ENCODE data around the gene TMTC1. TPM values are rescaled to one million over a fixed set of nuclear protein-coding genes. Genes with fewer than 3 reads are reported as not detected.

Gene TMTC1
- total and polyA plus RNA-seq, 9 of the 15 experiments (the other 6 are each of a cell fraction or from before 2014, with no cell fraction given): under 0.01 to 0.18 (median 0.06) TPM; not detected in 2

- Histone ChIP-seq H3K79me2 (ENCODE audit: control insufficient read depth, insufficient read depth, low read length) (no peaks in the 10 kb centered on the region), H2AFZ (ENCODE audit: low read depth, low read length) (no peak overlapping the region), H3K9ac (ENCODE audit: insufficient read depth in 1 of 2, low read depth in 2 of 2, low read length in 2 of 2) (no peak overlapping the region), H3K27me3 (ENCODE audit: control insufficient read depth in 2 of 2, insufficient read depth in 2 of 2, low read length in 2 of 2) (no peaks in the 10 kb centered on the region), H3K4me2 (ENCODE audit: insufficient read depth, low read length) (no peak overlapping the region), H4K20me1 (replicated peaks; ENCODE audit: control insufficient read depth, insufficient read depth, low read length) (no peaks in the 10 kb centered on the region), H3K27ac (ENCODE audit: extremely low read depth, low read depth, low read length) (no peak overlapping the region), H3K36me3 (ENCODE audit: control insufficient read depth, insufficient read depth, low read length) (no peaks in the 10 kb centered on the region), H3K9me3 (replicated peaks; ENCODE audit: control insufficient read depth, insufficient read depth, low read depth, low read length) (no peaks in the 10 kb centered on the region), H3K4me1 (replicated peaks in 1 of 2; ENCODE audit: control insufficient read depth in 2 of 2, insufficient read depth in 2 of 2, low read length in 2 of 2) (no peaks in the 10 kb centered on the region), H3K9me1 (ENCODE audit: control insufficient read depth, insufficient read depth, low read length) (no peaks in the 10 kb centered on the region), H3K4me3 (no peak overlapping the region)
- intact Hi-C loops (cut with micrococcal nuclease) (no loop called here), in situ Hi-C loops (cut with MboI) (no loop called here)
- POLR2A ChIA-PET: no interaction called here
- DNase-seq (ENCODE audit: extremely low read depth in 1 of 4, low spot score in 3 of 4) (no peak), FAIRE-seq (no peak), ATAC-seq (no peak)
- WGBS (ENCODE audit: insufficient coverage, low coverage, missing lambda C conversion rate): 0% methylated on average over 1 of the region's 1 CpG
- CTCF ChIA-PET (ENCODE audit: low intra/inter-chr PET ratio): no interaction called here
- no TSS peak for BruUV-seq (replicated peaks)
- TF ChIP-seq SMAD4 (CRISPR knock-in tag; conservative IDR thresholded peaks at IDR 0.05) (no peak), ZNF133 (CRISPR knock-in tag; IDR thresholded peaks at IDR 0.05) (no peak), PHF21A (IDR thresholded peaks at IDR 0.05; ENCODE audit: borderline replicate concordance, low read depth) (no peak), MEF2D (tag; conservative IDR thresholded peaks at IDR 0.05; ENCODE audit: low read depth) (no peak), MAFK (IDR thresholded peaks at IDR 0.05; ENCODE audit: low read length) (no peak), HOXB6 (CRISPR knock-in tag; IDR thresholded peaks at IDR 0.05; ENCODE audit: borderline replicate concordance) (no peak), KDM2B (CRISPR knock-in tag; IDR thresholded peaks at IDR 0.05) (no peak), GABPA (tag; conservative IDR thresholded peaks at IDR 0.05; ENCODE audit: low read depth) (no peak), ZNF217 (CRISPR knock-in tag; IDR thresholded peaks at IDR 0.05) (no peak), FOXP1 (CRISPR knock-in tag; IDR thresholded peaks at IDR 0.05) (no peak), PHF8 (IDR thresholded peaks at IDR 0.05; ENCODE audit: borderline replicate concordance, low read length) (no peak)
- TF ChIP-seq, protein P1, sequence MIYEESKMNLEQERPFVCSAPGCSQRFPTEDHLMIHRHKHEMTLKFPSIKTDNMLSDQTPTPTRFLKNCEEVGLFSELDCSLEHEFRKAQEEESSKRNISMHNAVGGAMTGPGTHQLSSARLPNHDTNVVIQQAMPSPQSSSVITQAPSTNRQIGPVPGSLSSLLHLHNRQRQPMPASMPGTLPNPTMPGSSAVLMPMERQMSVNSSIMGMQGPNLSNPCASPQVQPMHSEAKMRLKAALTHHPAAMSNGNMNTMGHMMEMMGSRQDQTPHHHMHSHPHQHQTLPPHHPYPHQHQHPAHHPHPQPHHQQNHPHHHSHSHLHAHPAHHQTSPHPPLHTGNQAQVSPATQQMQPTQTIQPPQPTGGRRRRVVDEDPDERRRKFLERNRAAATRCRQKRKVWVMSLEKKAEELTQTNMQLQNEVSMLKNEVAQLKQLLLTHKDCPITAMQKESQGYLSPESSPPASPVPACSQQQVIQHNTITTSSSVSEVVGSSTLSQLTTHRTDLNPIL (CRISPR knock-in tag; IDR thresholded peaks at IDR 0.05): no peak
- TF ChIP-seq, protein P2, sequence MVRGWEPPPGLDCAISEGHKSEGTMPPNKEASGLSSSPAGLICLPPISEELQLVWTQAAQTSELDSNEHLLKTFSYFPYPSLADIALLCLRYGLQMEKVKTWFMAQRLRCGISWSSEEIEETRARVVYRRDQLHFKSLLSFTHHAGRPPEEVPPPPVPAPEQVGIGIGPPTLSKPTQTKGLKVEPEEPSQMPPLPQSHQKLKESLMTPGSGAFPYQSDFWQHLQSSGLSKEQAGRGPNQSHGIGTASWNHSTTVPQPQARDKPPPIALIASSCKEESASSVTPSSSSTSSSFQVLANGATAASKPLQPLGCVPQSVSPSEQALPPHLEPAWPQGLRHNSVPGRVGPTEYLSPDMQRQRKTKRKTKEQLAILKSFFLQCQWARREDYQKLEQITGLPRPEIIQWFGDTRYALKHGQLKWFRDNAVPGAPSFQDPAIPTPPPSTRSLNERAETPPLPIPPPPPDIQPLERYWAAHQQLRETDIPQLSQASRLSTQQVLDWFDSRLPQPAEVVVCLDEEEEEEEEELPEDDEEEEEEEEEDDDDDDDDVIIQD (CRISPR knock-in tag; IDR thresholded peaks at IDR 0.05): no peak
These were observed 205.7 kb downstream of the TMTC1 start for GRCh38 chr12:29578070-29578469.

Measured in K562 (cell line).